Thymus (tissue), 11 donors: ENCODE measurements around the gene ZMPSTE24. TPM values are rescaled to one million over a fixed set of nuclear protein-coding genes. Genes with fewer than 3 reads are reported as not detected.

ENCODE experiments used
- DNase-seq, 9 donors: peaks; one replicate each; pipeline ENCODE4 v3.0.0-alpha.2; 2013; ENCODE audit warnings: low spot score in 9 of 9, low read depth in 6 of 9, missing footprints in 1 of 9
- H3K27ac ChIP-seq, 2 donors: one replicate each; pipeline ENCODE4 v1.5.1; 2013; ENCODE audit warnings: control low read depth in 1 of 2, low read depth in 1 of 2, low read length in 1 of 2, mild to moderate bottlenecking in 1 of 2, moderate library complexity in 1 of 2
- H3K27me3 ChIP-seq, 2 donors: one replicate each; pipeline ENCODE4 v1.5.1; 2013; ENCODE audit warnings: low read length in 1 of 2; ENCODE audit not compliant: control insufficient read depth in 2 of 2, insufficient read depth in 1 of 2
- H3K36me3 ChIP-seq, 2 donors: one replicate each; pipeline ENCODE4 v1.5.1; 2013; ENCODE audit warnings: low read length in 1 of 2, mild to moderate bottlenecking in 1 of 2, moderate library complexity in 1 of 2; ENCODE audit not compliant: control insufficient read depth in 2 of 2, insufficient read depth in 2 of 2
- H3K4me1 ChIP-seq, 2 donors: one replicate each; pipeline ENCODE4 v1.5.1; 2013; ENCODE audit warnings: low read length in 2 of 2; ENCODE audit not compliant: control insufficient read depth in 2 of 2, insufficient read depth in 2 of 2
- H3K4me3 ChIP-seq, 2 donors: one replicate each; pipeline ENCODE4 v1.5.1; 2013; ENCODE audit warnings: low read length in 2 of 2, control low read depth in 1 of 2, mild to moderate bottlenecking in 1 of 2
- H3K9me3 ChIP-seq, 2 donors: one replicate each; pipeline ENCODE4 v1.5.1; 2013; ENCODE audit warnings: low read length in 1 of 2, mild to moderate bottlenecking in 1 of 2; ENCODE audit not compliant: control insufficient read depth in 2 of 2, insufficient read depth in 1 of 2
- WGBS: extraction: QIAGEN DNeasy Blood & Tissue Kit; methylation state at CpG from one replicate; pipeline ENCODE4 v1.1.7; 2013; 5-methylcytosine and 5-hydroxymethylcytosine counted together
- polyA plus RNA-seq: library from polyadenylated mRNA; stranded (reverse); fragments of 200-250 nt; gene quantifications from one replicate; pipeline ENCODE4 v1.2.3, GENCODE V29; 2013
- total RNA-seq: library from RNA; stranded (reverse); fragments of 120-200 nt; gene quantifications from one replicate; pipeline ENCODE4 v1.2.4, GENCODE V29; 2013
- donor health status: healthy.

Gene ZMPSTE24
- total and polyA plus RNA-seq, 2 donors, result 23.4 to 23.7 TPM

GRCh38 chr1:40232444-40232843, 25.6 kb upstream of the ZMPSTE24 start:
- DNase-seq, result peak in 8 of 9 donors; percentile 11 to 72 (median 28)
- Histone ChIP-seq H3K4me3 (no peak overlapping the region), H3K9me3 (no peaks in the 10 kb centered on the region), H3K27me3 (no peaks in the 10 kb centered on the region), H3K36me3 (peaks cover 24 to 61% of the 10 kb centered on the region in 2 donors), H3K27ac (no peak overlapping the region), H3K4me1 (no peaks in the 10 kb centered on the region)
- WGBS, result 67% methylated on average over 4 of the region's 4 CpGs

GRCh38 chr1:40239626-40240025, 18.4 kb upstream of the ZMPSTE24 start:
- H3K27ac ChIP-seq, result no peak overlapping the region
- peaks cover 23 to 43% of the 10 kb centered on the region in 2 donors for H3K36me3 ChIP-seq
- H3K4me3 ChIP-seq, result no peak overlapping the region
- no peaks in the 10 kb centered on the region for H3K4me1 ChIP-seq
- no peaks in the 10 kb centered on the region for H3K9me3 ChIP-seq
- 98% methylated on average over 1 of the region's 1 CpG for WGBS
- no peaks in the 10 kb centered on the region for H3K27me3 ChIP-seq
- DNase-seq, result no peak

DNA sequence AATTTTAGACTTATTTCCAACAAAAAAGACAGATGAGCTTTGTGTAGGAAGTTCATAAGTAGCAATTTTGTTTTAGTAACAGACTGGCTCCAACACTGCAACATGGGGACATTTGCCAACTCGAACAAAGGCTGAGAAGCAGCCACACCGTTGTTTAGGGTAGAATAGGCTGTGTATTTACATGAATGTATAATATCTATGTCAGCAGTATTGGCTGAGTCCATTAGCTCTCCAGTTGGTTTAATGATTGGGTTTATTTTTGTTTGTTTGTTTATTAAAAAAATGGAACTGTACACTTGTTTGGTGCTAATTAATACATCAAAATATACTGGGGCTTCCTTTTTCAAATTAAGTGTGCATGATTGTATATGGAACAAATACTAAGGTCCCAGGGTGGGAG, 17.6 kb upstream of the ZMPSTE24 start:
- Histone ChIP-seq H3K9me3 (no peaks in the 10 kb centered on the region), H3K4me1 (no peaks in the 10 kb centered on the region), H3K36me3 (peaks cover 23 to 37% of the 10 kb centered on the region in 2 donors), H3K4me3 (no peak overlapping the region), H3K27ac (no peak overlapping the region), H3K27me3 (no peaks in the 10 kb centered on the region)
- 98% methylated on average over 2 of the region's 2 CpGs for WGBS
- no peak for DNase-seq

GRCh38 chr1:40241362-40241761, 16.7 kb upstream of the ZMPSTE24 start:
- no peak overlapping the region for H3K4me3 ChIP-seq
- H3K27me3 ChIP-seq, result no peaks in the 10 kb centered on the region
- 97% methylated on average over 1 of the region's 1 CpG for WGBS
- no peaks in the 10 kb centered on the region for H3K9me3 ChIP-seq
- no peak overlapping the region for H3K27ac ChIP-seq
- H3K4me1 ChIP-seq, result no peaks in the 10 kb centered on the region
- H3K36me3 ChIP-seq, result peaks cover 22 to 30% of the 10 kb centered on the region in 2 donors
- DNase-seq, result no peak

- WGBS, result 92% methylated on average over 2 of the region's 2 CpGs
These were observed 14.7 kb upstream of the ZMPSTE24 start for GRCh38 chr1:40243351-40243750.

DNA sequence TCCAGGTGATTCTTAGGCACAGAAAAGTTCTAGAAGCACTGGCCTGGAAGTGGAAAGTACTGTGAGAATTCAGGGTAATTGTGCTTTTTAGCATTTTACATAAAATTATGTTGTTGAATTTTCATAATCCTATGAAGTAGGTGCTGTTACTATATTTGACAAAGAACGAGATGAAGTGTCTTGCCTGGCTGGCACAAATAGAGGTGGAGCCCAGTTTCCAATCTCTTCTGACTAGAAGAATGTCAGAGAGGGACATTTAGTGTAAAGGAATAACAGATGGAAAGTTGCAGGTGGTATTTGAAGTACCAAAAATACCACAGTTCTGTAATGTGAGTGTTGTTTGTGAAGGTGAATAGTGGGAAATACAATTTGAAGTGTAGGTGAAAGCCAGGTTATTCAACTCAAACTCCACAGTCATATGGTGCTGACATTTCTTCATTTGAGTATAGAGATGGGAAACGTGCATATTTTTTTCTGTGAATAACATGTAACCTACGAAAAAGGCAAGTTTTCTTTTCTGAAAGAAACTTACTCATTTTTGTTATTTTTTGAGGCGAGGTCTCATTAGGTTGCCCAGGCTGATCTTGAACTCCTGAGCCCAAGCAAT, 13.8 kb upstream of the ZMPSTE24 start:
- DNase-seq, result no peak
- H3K4me1 ChIP-seq, result no peaks in the 10 kb centered on the region
- WGBS, result 91% methylated on average over 4 of the region's 4 CpGs

More at GRCh38 chr1:40243351-40243750, 14.7 kb upstream of the ZMPSTE24 start:
- no peaks in the 10 kb centered on the region for H3K4me1 ChIP-seq
- no peak overlapping the region for H3K4me3 ChIP-seq
- no peak overlapping the region for H3K27ac ChIP-seq
- no peaks in the 10 kb centered on the region for H3K9me3 ChIP-seq
- H3K27me3 ChIP-seq, result no peaks in the 10 kb centered on the region
- DNase-seq, result no peak
- peaks cover 10% of the 10 kb centered on the region in 2 donors for H3K36me3 ChIP-seq

GRCh38 chr1:40245686-40246085, 12.3 kb upstream of the ZMPSTE24 start:
- H3K27ac ChIP-seq, result no peak overlapping the region
- no peaks in the 10 kb centered on the region for H3K4me1 ChIP-seq
- H3K36me3 ChIP-seq, result no peaks in the 10 kb centered on the region
- H3K27me3 ChIP-seq, result no peaks in the 10 kb centered on the region
- H3K9me3 ChIP-seq, result no peaks in the 10 kb centered on the region
- WGBS, result 99% methylated on average over 3 of the region's 3 CpGs
- H3K4me3 ChIP-seq, result no peak overlapping the region
- no peak for DNase-seq

More for the DNA sequence above, 13.8 kb upstream of the ZMPSTE24 start:
- Histone ChIP-seq H3K27ac (no peak overlapping the region), H3K36me3 (peaks cover 1 to 2% of the 10 kb centered on the region in 2 donors), H3K27me3 (no peaks in the 10 kb centered on the region), H3K4me3 (no peak overlapping the region), H3K9me3 (no peaks in the 10 kb centered on the region)

GRCh38 chr1:40247655-40248054, 10.4 kb upstream of the ZMPSTE24 start, which contains the start of gene TMCO2:
Gene TMCO2, plus strand, starts transcription at chr1:40247937. Its CDS starts 57 bp downstream, at chr1:40247994.
- DNase-seq, result no peak
- Histone ChIP-seq H3K4me3 (no peak within 1 kb of the TSS), H3K36me3 (no peaks in the 10 kb centered on the region), H3K4me1 (no peaks in the 10 kb centered on the region), H3K27me3 (no peaks in the 10 kb centered on the region), H3K9me3 (no peaks in the 10 kb centered on the region), H3K27ac (no peak within 1 kb of the TSS)
- WGBS, result 92% methylated on average over 1 of the region's 1 CpG

GRCh38 chr1:40248412-40248811, 9.6 kb upstream of the ZMPSTE24 start:
- Histone ChIP-seq H3K9me3 (no peaks in the 10 kb centered on the region), H3K27ac (no peak overlapping the region), H3K27me3 (no peaks in the 10 kb centered on the region), H3K4me3 (no peak overlapping the region), H3K4me1 (no peaks in the 10 kb centered on the region), H3K36me3 (no peaks in the 10 kb centered on the region)
- no peak for DNase-seq
